Articular chondrocyte of knee joint (primary cell): ENCODE measurements around the gene VNN1. TPM values are rescaled to one million over a fixed set of nuclear protein-coding genes. Genes with fewer than 3 reads are reported as not detected.

ENCODE experiments used
- total RNA-seq: library from RNA; depleted of rRNA; stranded (reverse); fragments of >200 nt; gene quantifications from 2 replicates; pipeline ENCODE4 v1.2.3, GENCODE V29; 2012

VNN1 gene, protein sequence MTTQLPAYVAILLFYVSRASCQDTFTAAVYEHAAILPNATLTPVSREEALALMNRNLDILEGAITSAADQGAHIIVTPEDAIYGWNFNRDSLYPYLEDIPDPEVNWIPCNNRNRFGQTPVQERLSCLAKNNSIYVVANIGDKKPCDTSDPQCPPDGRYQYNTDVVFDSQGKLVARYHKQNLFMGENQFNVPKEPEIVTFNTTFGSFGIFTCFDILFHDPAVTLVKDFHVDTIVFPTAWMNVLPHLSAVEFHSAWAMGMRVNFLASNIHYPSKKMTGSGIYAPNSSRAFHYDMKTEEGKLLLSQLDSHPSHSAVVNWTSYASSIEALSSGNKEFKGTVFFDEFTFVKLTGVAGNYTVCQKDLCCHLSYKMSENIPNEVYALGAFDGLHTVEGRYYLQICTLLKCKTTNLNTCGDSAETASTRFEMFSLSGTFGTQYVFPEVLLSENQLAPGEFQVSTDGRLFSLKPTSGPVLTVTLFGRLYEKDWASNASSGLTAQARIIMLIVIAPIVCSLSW
- total RNA-seq, result 0.13 and 0.32 TPM in 2 replicates

DNA sequence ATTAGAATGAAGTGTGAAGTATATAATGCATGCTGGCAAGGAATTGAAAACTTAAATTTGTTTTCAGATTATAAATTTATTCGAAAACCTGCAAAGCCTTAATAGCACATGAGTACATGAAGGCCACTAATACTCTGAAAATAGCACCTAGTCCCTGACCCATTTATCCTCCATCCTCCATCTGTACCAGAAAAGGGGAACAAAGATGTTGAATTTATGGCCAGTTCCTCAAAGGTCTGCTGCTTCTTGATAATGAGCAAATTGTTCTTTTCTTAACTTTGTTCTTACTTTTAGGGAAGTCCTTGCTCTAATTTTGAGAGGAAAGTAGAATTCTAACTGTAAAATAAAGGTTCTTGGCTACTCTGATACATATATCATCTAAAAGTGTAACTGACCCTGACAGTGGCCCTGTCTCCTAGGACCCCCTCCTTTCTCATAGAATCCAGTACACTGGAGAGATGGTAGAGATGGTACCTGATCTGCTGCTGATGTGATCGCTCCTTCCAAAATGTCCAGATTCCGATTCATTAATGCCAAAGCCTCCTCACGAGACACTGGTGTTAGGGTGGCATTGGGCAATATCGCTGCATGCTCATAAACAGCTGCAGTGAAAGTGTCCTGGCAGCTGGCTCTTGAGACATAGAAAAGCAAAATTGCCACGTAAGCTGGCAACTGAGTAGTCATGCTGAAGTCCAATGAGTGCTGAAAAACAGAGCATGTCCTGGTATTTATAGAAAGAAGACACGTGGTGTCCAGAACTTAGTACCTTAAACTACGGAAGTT, at the start of gene VNN1:
TSS of gene VNN1 (minus strand) at position 704 of the 783 bp plus-strand sequence. CDS start at position 684, 20 bp downstream.

DNA sequence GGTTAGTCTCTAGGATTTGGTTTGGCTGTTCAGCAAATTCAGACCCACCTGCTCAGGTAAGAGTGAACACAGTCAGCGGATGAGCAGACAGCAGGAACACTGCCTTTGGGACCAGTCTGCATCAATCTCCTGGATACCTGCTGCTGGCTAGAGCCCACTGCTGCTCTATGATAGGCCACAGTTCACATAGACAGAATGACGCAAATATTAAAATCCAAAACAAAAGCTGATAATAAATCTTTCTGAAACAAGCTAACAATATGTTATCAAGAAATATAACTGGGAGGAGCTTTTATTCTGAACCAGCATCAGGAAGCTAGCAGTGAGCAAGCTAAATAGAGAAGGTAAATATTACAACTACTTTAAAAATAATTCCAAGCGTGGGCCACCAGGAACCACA, 54.8 kb downstream of the VNN1 start, which contains the start of gene TAAR1:
TSS of gene TAAR1 (minus strand) at position 101 of the 400 bp plus-strand sequence. CDS start 13,179 bp downstream, outside the sequence.

Other genes starting within 250 kb of the VNN1 start
- 38.7 and 49.4 TPM in 2 replicates for gene STX7, start 200.9 kb downstream of the VNN1 start, total RNA-seq
- not detected in 2 replicates for gene TAAR9, start 175.8 kb downstream of the VNN1 start, total RNA-seq
- gene TAAR8, start 161.4 kb downstream of the VNN1 start, total RNA-seq, result not detected in 2 replicates
- not detected in 2 replicates for gene TAAR6, start 143.7 kb downstream of the VNN1 start, total RNA-seq
- gene TAAR5, start 124.3 kb downstream of the VNN1 start, total RNA-seq, result not detected in 2 replicates
- not detected in 2 replicates for gene TAAR2, start 89.8 kb downstream of the VNN1 start, total RNA-seq
- gene TAAR1, start 54.9 kb downstream of the VNN1 start, total RNA-seq, result not detected in 2 replicates
- gene VNN2, start 43.8 kb upstream of the VNN1 start, total RNA-seq, result not detected in 2 replicates
- 8.2 and 10.5 TPM in 2 replicates for gene SLC18B1, start 84.6 kb upstream of the VNN1 start, total RNA-seq
- 1,277 and 1,494 TPM in 2 replicates for gene RPS12, start 100.5 kb upstream of the VNN1 start, total RNA-seq